Upper lobe of left lung (tissue), 4 donors: ENCODE data around the gene IGF2R.

ENCODE experiments used
- CTCF ChIP-seq, 6 experiments: fragments of 450-650 bp in 4 of 6; fragments of 200-600 bp in 2 of 6; sonication (generic) in 2 of 6; IDR thresholded peaks; one replicate each; pipeline ENCODE4 v1.5.1; 2016 to 2019; ENCODE audit warnings: antibody characterized with exemption in 6 of 6
- POLR2A ChIP-seq, 4 donors: fragments of 450-650 bp; IDR thresholded peaks; one replicate each; pipeline ENCODE4 v1.5.1; 2016 to 2017; ENCODE audit warnings: antibody characterized with exemption in 4 of 4, mild to moderate bottlenecking in 2 of 4
- POLR2AphosphoS5 ChIP-seq, 2 donors: sonication (generic); formaldehyde crosslinking; IDR thresholded peaks; one replicate each; pipeline ENCODE4 v1.5.1; 2017; ENCODE audit warnings: antibody characterized with exemption in 2 of 2

- no peak for TF ChIP-seq CTCF (IDR thresholded peaks at IDR 0.05)
- no peak for TF ChIP-seq POLR2A (IDR thresholded peaks at IDR 0.05)
- TF ChIP-seq POLR2AphosphoS5 (IDR thresholded peaks at IDR 0.05) = no peak
Observed at GRCh38 chr6:160088784-160089533, 120.1 kb downstream of the IGF2R start.
